Adrenal gland (tissue), 5 donors: Measurements from ENCODE around the gene FRMPD3.

ENCODE experiments used
- CTCF ChIP-seq, 6 experiments: fragments of 450-650 bp in 4 of 6; fragments of 200-600 bp in 2 of 6; sonication (generic) in 1 of 6; IDR thresholded peaks; 1 replicate in 5 of 6; 2 replicates in 1 of 6; pipeline versions ENCODE4 v1.5.1 to v1.8.0; 2016 to 2021; ENCODE audit warnings: antibody characterized with exemption in 6 of 6, mild to moderate bottlenecking in 2 of 6, moderate library complexity in 1 of 6
- POLR2A ChIP-seq, 2 donors: fragments of 450-650 bp; IDR thresholded peaks; one replicate each; pipeline ENCODE4 v1.6.1; 2017; ENCODE audit warnings: antibody characterized with exemption in 2 of 2, mild to moderate bottlenecking in 2 of 2, moderate library complexity in 1 of 2
- donor health status: DM: no; HTN: no; CAD: no.

GRCh38 chrX:107440692-107441091 lies 8.8 kb upstream of the FRMPD3 start:
- TF ChIP-seq CTCF (IDR thresholded peaks at IDR 0.05) (no peak), POLR2A (IDR thresholded peaks at IDR 0.05) (no peak)
